Measurements from ENCODE around the gene CCSER2.

The CCSER2 gene

DNA sequence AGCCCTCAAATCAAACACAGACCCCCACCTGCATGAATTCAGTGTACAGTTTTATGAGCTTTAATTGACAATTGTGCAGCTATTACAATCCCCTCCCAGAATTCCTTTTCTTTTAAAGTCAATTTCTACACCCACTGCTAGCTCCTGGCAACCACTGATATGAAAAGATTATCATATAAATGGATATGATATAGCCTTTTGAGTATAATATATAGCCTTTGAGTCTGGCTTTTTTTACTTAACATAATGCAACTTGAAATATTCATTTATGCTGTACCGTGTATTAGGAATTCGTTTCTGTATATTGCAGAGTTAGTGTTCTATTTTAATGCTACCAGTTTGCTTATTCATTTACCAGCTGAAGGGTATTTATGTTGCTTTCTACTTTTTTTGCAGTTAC is 127.7 kb downstream of the CCSER2 start:
- H3K36me3 ChIP-seq (ENCODE audit: control insufficient read depth in 5 of 5, insufficient read depth in 5 of 5, low read length in 5 of 5) = peaks cover 0 to 11% (median 4%) of the 10 kb centered on the region in 5 donors
- H3K9me3 ChIP-seq (ENCODE audit: control insufficient read depth in 5 of 5, low read length in 5 of 5) = peaks cover 0 to 9% (median 6%) of the 10 kb centered on the region in 5 donors
- H3K4me1 ChIP-seq (ENCODE audit: control insufficient read depth in 5 of 5, insufficient read depth in 5 of 5, low read length in 5 of 5) = no peaks in the 10 kb centered on the region
- H3K4me3 ChIP-seq (ENCODE audit: low read depth in 1 of 5, low read length in 5 of 5) = no peak overlapping the region
- H3K27me3 ChIP-seq (ENCODE audit: control insufficient read depth in 5 of 5, insufficient read depth in 4 of 5, low read length in 5 of 5) = no peaks in the 10 kb centered on the region
- H3K9ac ChIP-seq (ENCODE audit: low read length in 5 of 5) = no peak overlapping the region
- H3K27ac ChIP-seq (ENCODE audit: low read depth, low read length) = no peak overlapping the region

DNA sequence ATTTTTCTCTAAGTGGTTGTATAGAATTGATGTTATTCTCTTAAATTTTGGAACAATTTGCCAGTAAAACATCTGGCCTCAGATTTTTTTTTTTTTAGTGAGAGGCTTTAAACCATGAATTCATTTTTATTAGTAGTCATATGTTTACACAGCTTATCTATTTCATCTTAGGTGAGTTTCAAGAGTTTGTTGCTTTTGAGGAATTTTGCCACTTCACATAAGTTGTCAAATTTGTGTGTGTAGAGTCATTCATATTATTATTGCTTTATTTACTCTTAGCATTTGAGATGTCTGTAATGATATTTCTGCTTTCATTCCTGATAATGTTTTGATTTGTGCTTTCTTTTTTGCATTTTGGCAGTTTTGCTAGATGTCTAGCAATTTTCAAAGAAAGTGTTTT is 132.1 kb downstream of the CCSER2 start:
- Histone ChIP-seq H3K27me3 (ENCODE audit: control insufficient read depth in 5 of 5, insufficient read depth in 4 of 5, low read length in 5 of 5) (no peaks in the 10 kb centered on the region), H3K9me3 (ENCODE audit: control insufficient read depth in 5 of 5, low read length in 5 of 5) (peaks cover 0 to 9% (median 6%) of the 10 kb centered on the region in 5 donors), H3K27ac (ENCODE audit: low read depth, low read length) (no peak overlapping the region), H3K4me1 (ENCODE audit: control insufficient read depth in 5 of 5, insufficient read depth in 5 of 5, low read length in 5 of 5) (no peaks in the 10 kb centered on the region), H3K9ac (ENCODE audit: low read length in 5 of 5) (no peak overlapping the region), H3K4me3 (ENCODE audit: low read depth in 1 of 5, low read length in 5 of 5) (no peak overlapping the region), H3K36me3 (ENCODE audit: control insufficient read depth in 5 of 5, insufficient read depth in 5 of 5, low read length in 5 of 5) (peaks cover 5 to 14% (median 7%) of the 10 kb centered on the region in 5 donors)

DNA sequence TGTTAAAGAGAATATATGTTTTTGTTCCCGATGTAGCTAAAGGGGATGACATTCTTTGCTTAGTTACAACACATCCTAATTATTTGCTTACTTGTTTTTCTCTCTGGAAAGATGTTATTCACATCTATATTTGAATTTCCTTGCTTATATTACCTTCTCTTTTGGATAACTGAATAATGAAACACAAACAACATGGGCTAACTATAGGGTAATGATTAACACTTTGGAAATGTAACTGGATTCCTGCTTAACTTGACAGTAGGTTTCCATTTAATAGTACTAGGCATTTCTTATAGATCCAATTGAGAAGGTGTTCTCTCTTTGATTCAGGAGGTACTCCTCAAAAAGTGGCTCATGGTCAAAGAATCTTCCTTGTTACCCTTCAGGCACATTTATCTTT is 141.1 kb downstream of the CCSER2 start:
- H3K4me1 ChIP-seq (ENCODE audit: control insufficient read depth in 5 of 5, insufficient read depth in 5 of 5, low read length in 5 of 5) = no peaks in the 10 kb centered on the region
- no peaks in the 10 kb centered on the region for H3K27me3 ChIP-seq (ENCODE audit: control insufficient read depth in 5 of 5, insufficient read depth in 4 of 5, low read length in 5 of 5)
- no peak overlapping the region for H3K4me3 ChIP-seq (ENCODE audit: low read depth in 1 of 5, low read length in 5 of 5)
- peak overlapping the region in 1 of 5 donors; percentile 4 for H3K9ac ChIP-seq (ENCODE audit: low read length in 5 of 5)
- no peaks in the 10 kb centered on the region for H3K9me3 ChIP-seq (ENCODE audit: control insufficient read depth in 5 of 5, low read length in 5 of 5)
- H3K27ac ChIP-seq (ENCODE audit: low read depth, low read length) = no peak overlapping the region
- peaks cover 4 to 31% (median 9%) of the 10 kb centered on the region in 5 donors for H3K36me3 ChIP-seq (ENCODE audit: control insufficient read depth in 5 of 5, insufficient read depth in 5 of 5, low read length in 5 of 5)

DNA sequence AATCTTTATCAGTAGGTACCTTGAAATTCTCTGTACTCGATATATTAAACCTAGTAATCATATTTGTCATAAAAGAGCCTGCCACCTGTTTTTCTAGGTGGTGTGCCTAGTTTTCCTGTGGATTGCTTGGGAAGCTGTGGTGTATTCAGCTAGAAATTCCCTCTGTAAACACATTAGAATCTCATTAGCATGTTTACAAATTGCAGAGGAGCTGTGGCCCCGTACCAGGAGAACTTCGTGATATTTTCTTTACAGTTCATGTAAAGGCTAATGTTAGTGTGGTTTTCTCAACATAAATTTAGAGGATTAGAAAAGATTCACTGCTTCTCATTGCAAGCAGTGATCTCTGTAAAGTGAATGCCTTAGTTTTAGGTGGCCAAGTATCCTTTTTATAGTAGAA is 144.7 kb downstream of the CCSER2 start:
- Histone ChIP-seq H3K27ac (ENCODE audit: low read depth, low read length) (no peak overlapping the region), H3K27me3 (ENCODE audit: control insufficient read depth in 5 of 5, insufficient read depth in 4 of 5, low read length in 5 of 5) (no peaks in the 10 kb centered on the region)

DNA sequence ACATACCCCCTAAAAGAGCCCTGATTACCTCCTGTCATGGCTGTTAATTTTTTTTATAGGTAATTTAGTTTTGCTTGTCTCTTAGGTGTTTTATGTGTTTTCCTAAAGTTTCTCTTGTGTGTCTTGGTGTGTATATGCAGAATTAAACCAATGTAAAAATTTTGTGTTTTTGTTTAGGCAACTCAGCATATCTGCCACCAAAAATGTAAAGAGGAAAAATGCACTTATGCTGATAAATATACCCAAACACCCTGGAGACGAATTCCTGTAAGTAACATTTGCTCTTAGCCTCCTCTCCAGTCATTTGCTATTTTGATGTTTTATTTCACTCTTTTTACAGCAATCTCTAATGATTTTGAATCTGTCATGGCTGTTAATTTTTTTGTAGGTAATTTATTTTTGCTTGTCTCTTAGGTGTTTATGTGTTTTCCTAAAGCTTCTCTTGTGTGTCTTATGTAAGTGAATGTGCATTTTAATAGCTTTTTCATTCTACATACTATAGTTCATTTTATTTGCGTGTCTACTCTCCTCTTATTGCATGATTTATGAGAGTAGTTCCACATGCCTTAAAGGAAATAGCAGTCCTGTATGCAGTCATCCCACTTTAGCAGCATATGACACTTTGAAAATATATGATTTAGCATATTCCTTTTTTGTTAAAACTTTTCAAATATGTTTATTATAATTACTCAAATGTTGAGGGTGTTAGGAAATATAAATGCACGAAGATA is 149.2 kb downstream of the CCSER2 start:
- H3K27ac ChIP-seq (ENCODE audit: low read depth, low read length) = no peak overlapping the region
- peaks cover 4 to 27% (median 12%) of the 10 kb centered on the region in 5 donors for H3K36me3 ChIP-seq (ENCODE audit: control insufficient read depth in 5 of 5, insufficient read depth in 5 of 5, low read length in 5 of 5)
- H3K9me3 ChIP-seq (ENCODE audit: control insufficient read depth in 5 of 5, low read length in 5 of 5) = no peaks in the 10 kb centered on the region
- no peak overlapping the region for H3K4me3 ChIP-seq (ENCODE audit: low read depth in 1 of 5, low read length in 5 of 5)
- no peaks in the 10 kb centered on the region for H3K4me1 ChIP-seq (ENCODE audit: control insufficient read depth in 5 of 5, insufficient read depth in 5 of 5, low read length in 5 of 5)
- no peaks in the 10 kb centered on the region for H3K27me3 ChIP-seq (ENCODE audit: control insufficient read depth in 5 of 5, insufficient read depth in 4 of 5, low read length in 5 of 5)
- no peak overlapping the region for H3K9ac ChIP-seq (ENCODE audit: low read length in 5 of 5)

More for the DNA sequence above, 144.7 kb downstream of the CCSER2 start:
- Histone ChIP-seq H3K36me3 (ENCODE audit: control insufficient read depth in 5 of 5, insufficient read depth in 5 of 5, low read length in 5 of 5) (peaks cover 4 to 30% (median 10%) of the 10 kb centered on the region in 5 donors), H3K4me3 (ENCODE audit: low read depth in 1 of 5, low read length in 5 of 5) (no peak overlapping the region), H3K9ac (ENCODE audit: low read length in 5 of 5) (no peak overlapping the region), H3K9me3 (ENCODE audit: control insufficient read depth in 5 of 5, low read length in 5 of 5) (no peaks in the 10 kb centered on the region), H3K4me1 (ENCODE audit: control insufficient read depth in 5 of 5, insufficient read depth in 5 of 5, low read length in 5 of 5) (no peaks in the 10 kb centered on the region)

DNA sequence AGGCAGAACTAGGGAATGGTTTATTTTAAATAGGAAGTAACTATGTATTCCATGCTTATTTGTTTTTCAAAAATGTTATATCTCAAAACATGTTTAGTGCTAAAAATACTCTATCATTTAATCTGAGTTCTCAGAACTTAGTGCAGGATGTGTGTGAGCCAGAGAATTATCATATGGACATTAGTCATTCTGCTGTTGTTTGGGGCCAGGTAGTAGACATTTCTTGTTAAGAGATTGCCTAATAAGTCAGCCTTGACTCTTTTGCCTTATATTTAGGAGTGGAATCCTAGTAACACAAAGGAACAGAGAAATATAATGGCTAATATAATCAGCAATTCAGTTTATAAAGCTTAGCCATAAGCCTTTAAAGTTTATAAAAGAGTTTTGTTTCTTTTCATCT is 149.8 kb downstream of the CCSER2 start:
- Histone ChIP-seq H3K36me3 (ENCODE audit: control insufficient read depth in 5 of 5, insufficient read depth in 5 of 5, low read length in 5 of 5) (peaks cover 2 to 27% (median 12%) of the 10 kb centered on the region in 5 donors), H3K27ac (ENCODE audit: low read depth, low read length) (no peak overlapping the region), H3K4me3 (ENCODE audit: low read depth in 1 of 5, low read length in 5 of 5) (no peak overlapping the region), H3K9me3 (ENCODE audit: control insufficient read depth in 5 of 5, low read length in 5 of 5) (no peaks in the 10 kb centered on the region), H3K4me1 (ENCODE audit: control insufficient read depth in 5 of 5, insufficient read depth in 5 of 5, low read length in 5 of 5) (no peaks in the 10 kb centered on the region), H3K27me3 (ENCODE audit: control insufficient read depth in 5 of 5, insufficient read depth in 4 of 5, low read length in 5 of 5) (no peaks in the 10 kb centered on the region), H3K9ac (ENCODE audit: low read length in 5 of 5) (no peak overlapping the region)

DNA sequence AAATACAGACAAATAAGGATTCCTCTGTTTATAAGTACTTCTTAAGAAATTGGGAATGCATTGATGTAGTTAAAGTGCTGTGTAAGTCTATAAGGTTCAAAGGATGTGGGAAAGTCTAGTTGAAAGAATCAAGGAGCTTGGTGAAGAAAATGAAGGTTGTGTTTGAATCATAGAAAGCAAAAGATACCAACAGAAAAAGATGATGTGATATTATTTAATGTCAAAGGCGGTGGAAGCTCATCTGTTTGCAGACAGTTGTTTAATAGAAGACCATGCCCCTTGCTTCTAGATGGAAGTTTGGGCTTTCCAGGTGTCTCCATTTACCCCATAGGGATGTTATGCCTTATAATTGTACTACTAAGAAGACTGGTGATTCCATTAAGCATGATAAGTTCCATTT is 150.3 kb downstream of the CCSER2 start:
- Histone ChIP-seq H3K4me1 (ENCODE audit: control insufficient read depth in 5 of 5, insufficient read depth in 5 of 5, low read length in 5 of 5) (no peaks in the 10 kb centered on the region), H3K9me3 (ENCODE audit: control insufficient read depth in 5 of 5, low read length in 5 of 5) (no peaks in the 10 kb centered on the region), H3K4me3 (ENCODE audit: low read depth in 1 of 5, low read length in 5 of 5) (no peak overlapping the region), H3K36me3 (ENCODE audit: control insufficient read depth in 5 of 5, insufficient read depth in 5 of 5, low read length in 5 of 5) (peaks cover 2 to 27% (median 12%) of the 10 kb centered on the region in 5 donors), H3K9ac (ENCODE audit: low read length in 5 of 5) (no peak overlapping the region), H3K27ac (ENCODE audit: low read depth, low read length) (no peak overlapping the region), H3K27me3 (ENCODE audit: control insufficient read depth in 5 of 5, insufficient read depth in 4 of 5, low read length in 5 of 5) (no peaks in the 10 kb centered on the region)

DNA sequence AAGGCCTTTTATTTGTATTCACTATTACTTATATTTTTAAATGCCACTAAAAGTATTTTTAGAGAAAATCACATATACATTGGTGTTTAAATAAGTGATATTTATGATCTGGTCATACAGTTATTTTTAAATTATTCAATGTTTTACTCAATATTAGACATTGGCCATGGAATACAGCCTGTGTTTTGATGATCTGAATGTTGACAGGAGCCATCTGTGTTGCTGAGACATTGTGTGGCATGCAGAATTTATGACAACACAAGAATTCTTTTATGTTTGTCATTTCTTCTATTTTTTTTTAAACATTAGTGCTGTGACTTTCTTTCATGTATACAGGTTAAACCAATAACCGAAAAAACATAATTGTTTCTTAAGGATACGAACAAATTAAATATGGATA is 156.2 kb downstream of the CCSER2 start:
- Histone ChIP-seq H3K36me3 (ENCODE audit: control insufficient read depth in 5 of 5, insufficient read depth in 5 of 5, low read length in 5 of 5) (no peaks in the 10 kb centered on the region), H3K9me3 (ENCODE audit: control insufficient read depth in 5 of 5, low read length in 5 of 5) (no peaks in the 10 kb centered on the region), H3K4me3 (ENCODE audit: low read depth in 1 of 5, low read length in 5 of 5) (no peak overlapping the region), H3K4me1 (ENCODE audit: control insufficient read depth in 5 of 5, insufficient read depth in 5 of 5, low read length in 5 of 5) (no peaks in the 10 kb centered on the region), H3K27me3 (ENCODE audit: control insufficient read depth in 5 of 5, insufficient read depth in 4 of 5, low read length in 5 of 5) (no peaks in the 10 kb centered on the region), H3K9ac (ENCODE audit: low read length in 5 of 5) (no peak overlapping the region), H3K27ac (ENCODE audit: low read depth, low read length) (no peak overlapping the region)

DNA sequence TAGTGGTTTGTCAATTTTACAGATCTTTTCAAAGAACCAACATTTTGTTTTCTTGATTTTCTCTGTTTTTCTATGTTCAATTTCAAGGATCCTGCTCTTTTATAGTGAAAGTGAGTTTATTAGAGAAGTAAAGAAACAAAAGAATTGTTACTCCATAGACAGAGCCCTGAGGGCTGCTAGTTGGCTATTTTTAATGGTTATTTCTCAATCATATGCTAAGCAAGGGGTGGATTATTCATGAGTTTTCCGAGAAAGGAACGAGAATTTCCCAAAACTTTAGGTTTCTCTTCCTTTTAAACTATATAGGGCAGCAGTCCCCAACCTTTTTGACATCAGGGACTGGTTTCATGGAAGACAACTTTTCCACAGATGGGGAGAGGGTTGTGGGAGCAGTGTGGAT is 165.0 kb downstream of the CCSER2 start:
- no peaks in the 10 kb centered on the region for H3K27me3 ChIP-seq (ENCODE audit: control insufficient read depth in 5 of 5, insufficient read depth in 4 of 5, low read length in 5 of 5)
- no peak overlapping the region for H3K9ac ChIP-seq (ENCODE audit: low read length in 5 of 5)
- H3K36me3 ChIP-seq (ENCODE audit: control insufficient read depth in 5 of 5, insufficient read depth in 5 of 5, low read length in 5 of 5) = peaks cover 0 to 2% (median 0%) of the 10 kb centered on the region in 5 donors
- no peak overlapping the region for H3K4me3 ChIP-seq (ENCODE audit: low read depth in 1 of 5, low read length in 5 of 5)
- no peak overlapping the region for H3K27ac ChIP-seq (ENCODE audit: low read depth, low read length)
- peaks cover 0 to 3% (median 0%) of the 10 kb centered on the region in 5 donors for H3K9me3 ChIP-seq (ENCODE audit: control insufficient read depth in 5 of 5, low read length in 5 of 5)
- no peaks in the 10 kb centered on the region for H3K4me1 ChIP-seq (ENCODE audit: control insufficient read depth in 5 of 5, insufficient read depth in 5 of 5, low read length in 5 of 5)

DNA sequence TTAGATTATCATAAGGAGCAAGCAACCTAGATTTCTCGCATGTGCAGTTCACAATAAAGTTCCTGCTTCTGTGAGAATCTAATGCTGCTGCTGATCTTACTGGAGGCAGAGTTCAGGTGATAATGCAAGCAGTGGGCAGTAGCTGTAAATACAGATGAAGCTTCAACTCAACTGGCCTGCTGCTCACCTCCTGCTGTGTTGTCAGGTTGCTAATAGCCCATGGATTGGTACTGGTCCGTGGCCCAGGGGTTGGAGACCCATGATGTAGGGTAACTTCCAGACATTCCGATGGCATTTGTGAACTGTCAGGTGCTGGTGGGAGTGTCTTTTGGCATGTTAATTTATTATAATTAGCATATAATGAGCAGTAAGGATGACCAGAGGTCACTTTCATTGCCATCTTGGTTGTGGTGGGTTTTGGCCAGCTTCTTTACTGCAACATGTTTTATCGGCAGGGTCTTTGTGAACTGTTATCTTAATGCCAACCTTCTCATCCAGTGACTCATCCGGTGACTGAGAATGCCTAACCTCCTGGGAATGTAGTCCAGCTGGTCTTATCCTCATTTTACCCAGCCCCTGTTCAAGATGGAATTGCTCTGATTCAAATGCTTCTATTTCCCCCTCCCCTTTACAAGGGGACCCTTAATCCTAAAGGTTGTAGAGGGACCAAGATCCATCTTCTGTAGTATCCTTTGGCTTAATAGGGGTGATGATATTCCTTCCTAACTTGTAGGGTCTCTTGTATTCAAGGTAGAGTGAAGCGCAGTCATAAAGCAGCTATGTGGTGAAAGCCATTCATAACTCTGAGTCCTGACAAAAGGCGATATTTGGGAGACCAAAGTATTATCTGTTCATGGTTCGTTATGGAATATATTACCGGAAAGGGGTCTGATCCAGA is 165.8 kb downstream of the CCSER2 start:
- no peak overlapping the region for H3K4me3 ChIP-seq (ENCODE audit: low read depth in 1 of 5, low read length in 5 of 5)
- H3K9me3 ChIP-seq (ENCODE audit: control insufficient read depth in 5 of 5, low read length in 5 of 5) = peaks cover 0 to 3% (median 0%) of the 10 kb centered on the region in 5 donors
- no peaks in the 10 kb centered on the region for H3K4me1 ChIP-seq (ENCODE audit: control insufficient read depth in 5 of 5, insufficient read depth in 5 of 5, low read length in 5 of 5)
- H3K27ac ChIP-seq (ENCODE audit: low read depth, low read length) = no peak overlapping the region
- H3K36me3 ChIP-seq (ENCODE audit: control insufficient read depth in 5 of 5, insufficient read depth in 5 of 5, low read length in 5 of 5) = peaks cover 0 to 2% (median 0%) of the 10 kb centered on the region in 5 donors
- H3K9ac ChIP-seq (ENCODE audit: low read length in 5 of 5) = no peak overlapping the region
- no peaks in the 10 kb centered on the region for H3K27me3 ChIP-seq (ENCODE audit: control insufficient read depth in 5 of 5, insufficient read depth in 4 of 5, low read length in 5 of 5)

Data from subcutaneous abdominal adipose tissue (tissue), 5 donors.